Iris pigment epithelial cell (primary cell): ENCODE results near the gene UQCRC1.

Experiments used
- DNase-seq: peaks from one replicate; pipeline ENCODE4 v3.0.0-alpha.2; 2011; ENCODE audit warnings: low read depth

The UQCRC1 gene

GRCh38 chr3:48609088-48610005, at the start of gene UQCRC1:
Gene UQCRC1, minus strand, starts transcription at chr3:48609646. Its CDS starts 26 bp downstream, at chr3:48609620.
- DNase-seq: peak; percentile 90

- DNase-seq: no peak
Observed at GRCh38 chr3:48656841-48657281, 47.4 kb upstream of the UQCRC1 start.

DNA sequence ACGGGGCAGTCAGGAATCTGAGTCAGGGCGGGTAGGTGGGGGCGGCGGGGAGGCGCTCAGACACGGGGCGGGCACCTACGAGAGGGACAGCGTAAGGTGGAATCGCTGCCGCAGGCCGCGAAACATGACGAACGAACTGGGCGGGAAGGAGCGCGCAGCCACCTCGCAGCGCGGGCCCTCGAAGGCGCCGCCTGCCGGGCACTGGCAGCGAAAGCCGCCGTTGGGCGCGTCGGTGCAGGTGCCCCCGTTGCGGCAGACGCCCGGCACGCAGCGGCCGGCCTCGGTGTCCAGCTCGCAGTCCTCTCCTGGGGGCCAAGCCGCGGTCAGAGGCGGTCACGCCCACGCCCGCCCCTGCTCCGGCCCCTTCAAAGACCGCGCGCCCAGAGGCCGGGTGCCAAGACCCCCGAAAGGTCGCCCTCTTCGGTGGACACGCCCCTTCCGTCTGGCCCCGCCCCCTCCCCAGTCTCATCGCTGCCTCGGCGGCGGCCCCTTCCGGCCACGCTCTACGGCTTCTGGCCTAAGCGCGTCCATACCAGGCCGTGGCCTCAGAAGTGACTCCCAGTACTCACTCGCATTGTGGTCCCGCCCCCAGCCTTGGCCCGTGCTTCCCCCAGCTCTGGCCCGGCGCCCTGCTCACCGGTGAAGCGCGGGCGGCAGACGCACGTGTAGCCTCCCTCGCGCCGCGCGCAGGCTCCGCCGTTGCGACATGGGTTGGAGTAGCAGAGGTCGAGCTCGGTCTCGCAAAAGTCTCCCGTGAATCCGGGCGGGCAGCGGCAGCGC, 46.8 kb upstream of the UQCRC1 start:
- DNase-seq: peak; percentile 68

DNA sequence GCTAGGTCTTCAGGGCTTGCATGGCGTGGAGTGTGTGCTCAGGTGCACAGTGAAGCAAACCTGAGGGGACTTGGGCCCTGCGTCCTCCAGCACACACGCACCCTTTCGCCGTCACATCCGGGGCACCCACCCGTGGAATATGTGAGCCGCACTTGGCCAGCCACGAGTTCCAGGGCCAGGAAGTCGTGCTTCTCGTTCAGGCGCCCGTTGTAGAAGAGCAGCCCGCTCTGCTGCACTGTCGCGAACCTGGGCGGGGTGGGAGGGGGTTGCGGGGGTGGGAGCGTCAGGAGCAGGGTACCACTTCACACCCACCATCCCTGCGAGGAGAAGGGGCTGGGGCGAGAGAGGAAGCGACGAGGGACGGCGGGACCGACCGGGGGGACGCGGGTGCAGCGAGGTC, 46.2 kb upstream of the UQCRC1 start:
- no peak for DNase-seq

GRCh38 chr3:48655063-48655462, 45.6 kb upstream of the UQCRC1 start:
- no peak for DNase-seq

DNA sequence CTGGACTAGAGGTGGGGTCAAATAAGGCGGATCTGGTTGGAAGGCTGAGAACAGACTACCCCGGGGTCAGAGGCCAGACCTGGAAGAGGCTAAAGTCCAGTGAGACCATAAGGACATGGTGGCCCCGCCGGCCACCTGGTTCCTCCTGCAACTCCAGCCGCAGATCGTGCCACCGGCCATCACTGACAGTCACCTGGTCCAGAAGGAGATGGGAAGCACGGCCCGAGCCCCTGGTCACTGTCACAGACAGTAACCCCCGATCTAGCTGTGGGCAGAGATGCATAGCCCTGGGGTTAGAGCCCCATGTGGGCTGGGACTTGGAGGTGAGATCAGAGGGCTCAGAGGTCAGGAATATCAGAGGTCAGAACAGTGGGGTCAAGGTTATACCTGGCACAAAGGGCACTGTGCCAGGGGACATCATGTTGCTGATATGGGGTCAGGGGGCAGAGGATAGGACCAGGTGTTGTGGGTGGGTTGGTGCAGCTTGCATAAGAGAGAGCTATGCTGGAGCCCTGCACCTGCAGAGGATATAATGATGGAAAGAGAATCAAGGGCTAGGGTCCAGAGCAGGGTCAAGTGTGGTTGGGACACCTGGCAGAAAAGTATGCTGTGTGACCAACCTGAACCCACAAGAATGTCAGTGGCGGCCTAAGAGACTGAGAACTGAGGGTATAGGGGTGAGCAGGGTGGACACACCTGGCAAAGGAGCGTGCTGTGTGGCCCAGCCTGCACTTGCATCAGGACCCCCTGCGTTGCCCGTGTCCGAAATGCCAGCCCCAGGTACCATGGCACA, 43.7 kb upstream of the UQCRC1 start:
- DNase-seq: no peak

- DNase-seq: no peak
Observed at GRCh38 chr3:48651771-48652170, 42.3 kb upstream of the UQCRC1 start.

DNA sequence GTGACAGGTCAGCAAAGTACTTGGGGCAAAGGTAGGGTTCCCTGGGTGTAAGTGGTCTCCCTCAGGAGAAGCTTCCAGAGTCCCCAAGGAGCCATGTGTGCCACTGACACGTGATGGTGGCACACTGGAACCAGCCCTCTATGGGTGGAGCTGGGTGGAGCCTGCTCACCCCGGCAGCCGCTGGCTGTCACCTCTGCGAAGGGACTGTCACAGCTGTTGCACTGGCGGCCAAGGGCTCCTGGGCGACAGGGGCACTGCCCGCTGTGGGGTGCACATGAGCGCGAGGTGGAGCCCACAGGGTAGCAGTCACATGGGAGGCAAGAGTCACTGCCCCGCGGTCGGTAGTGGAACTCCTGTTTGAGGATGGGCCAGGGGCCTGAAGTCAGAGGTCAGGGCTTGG, 41.3 kb upstream of the UQCRC1 start:
- DNase-seq: no peak

DNA sequence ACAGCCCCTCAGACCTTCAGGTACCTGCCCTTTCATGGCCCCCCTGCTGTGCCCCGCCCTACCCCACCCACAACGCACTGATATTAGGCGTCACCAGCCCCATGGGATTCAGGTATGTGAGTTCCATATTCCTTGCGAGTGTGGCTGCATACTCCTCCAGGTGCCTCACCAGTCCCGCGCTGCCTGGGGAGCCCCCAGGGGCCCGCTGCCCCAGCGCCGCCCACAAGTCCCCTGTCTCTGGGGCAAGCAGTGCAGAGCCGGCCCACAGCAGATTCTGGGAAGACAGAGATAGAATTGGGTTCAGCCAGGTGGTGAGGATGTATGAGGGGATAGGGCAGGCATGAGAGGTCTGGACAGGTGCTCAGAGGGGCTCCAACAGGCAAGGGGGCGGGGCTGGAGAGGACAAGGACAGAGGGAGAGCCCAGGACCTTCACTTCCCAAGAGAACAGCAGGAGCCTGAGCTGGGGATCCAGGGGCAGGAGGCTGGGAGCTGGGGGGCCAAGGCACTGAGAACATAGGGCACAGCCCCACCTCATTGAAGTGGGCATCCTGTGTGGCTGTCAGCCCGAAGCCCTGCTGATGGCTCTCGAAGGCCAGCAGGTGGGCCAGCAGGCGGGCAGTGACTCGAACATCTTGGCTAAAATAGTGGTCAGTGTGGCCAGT, 38.9 kb upstream of the UQCRC1 start:
- DNase-seq: no peak

DNA sequence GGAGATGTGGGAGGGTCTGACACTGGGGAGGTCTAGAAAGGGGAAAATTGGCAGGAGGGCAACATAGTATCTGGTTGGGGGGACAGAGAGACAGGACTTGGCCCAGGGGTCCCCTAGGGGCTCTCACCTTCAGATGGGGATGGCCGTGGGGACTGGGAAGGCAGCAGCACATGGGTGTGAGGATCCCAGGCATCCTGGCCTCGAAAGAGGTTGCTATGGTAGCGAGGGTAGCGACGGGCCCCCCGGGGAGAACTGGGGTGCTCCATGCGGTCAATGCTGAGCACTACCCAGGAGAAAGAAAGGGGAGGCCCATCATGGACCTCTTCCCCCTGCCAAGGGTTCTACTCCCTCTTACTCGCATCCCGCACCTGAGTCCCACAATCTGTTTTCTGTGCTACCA, 38.3 kb upstream of the UQCRC1 start:
- DNase-seq: no peak

- DNase-seq: no peak
Observed at GRCh38 chr3:48644898-48645760, 35.7 kb upstream of the UQCRC1 start.

DNA sequence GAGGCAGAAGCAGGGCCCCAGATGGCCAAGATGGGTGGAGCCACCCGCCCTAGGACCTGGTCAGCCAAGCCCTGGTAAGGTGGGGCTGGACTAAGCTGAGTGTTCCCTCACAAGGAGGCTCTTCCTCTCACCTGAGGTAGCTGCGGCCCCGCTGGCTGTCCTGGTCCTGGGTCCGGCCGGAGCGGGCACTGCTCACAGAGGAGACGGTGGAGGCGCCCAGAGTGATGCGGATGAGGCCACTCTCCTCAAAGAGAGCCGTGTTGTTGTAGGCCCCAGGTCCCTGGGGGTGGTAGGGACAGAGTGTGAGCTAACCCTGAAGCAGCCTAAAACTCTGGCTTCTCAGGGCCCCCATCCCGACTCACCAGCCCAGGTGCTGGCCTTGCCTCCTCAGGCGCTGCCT, 33.2 kb upstream of the UQCRC1 start:
- no peak for DNase-seq

- no peak for DNase-seq
Observed at GRCh38 chr3:48641396-48641795, 31.9 kb upstream of the UQCRC1 start.

DNA sequence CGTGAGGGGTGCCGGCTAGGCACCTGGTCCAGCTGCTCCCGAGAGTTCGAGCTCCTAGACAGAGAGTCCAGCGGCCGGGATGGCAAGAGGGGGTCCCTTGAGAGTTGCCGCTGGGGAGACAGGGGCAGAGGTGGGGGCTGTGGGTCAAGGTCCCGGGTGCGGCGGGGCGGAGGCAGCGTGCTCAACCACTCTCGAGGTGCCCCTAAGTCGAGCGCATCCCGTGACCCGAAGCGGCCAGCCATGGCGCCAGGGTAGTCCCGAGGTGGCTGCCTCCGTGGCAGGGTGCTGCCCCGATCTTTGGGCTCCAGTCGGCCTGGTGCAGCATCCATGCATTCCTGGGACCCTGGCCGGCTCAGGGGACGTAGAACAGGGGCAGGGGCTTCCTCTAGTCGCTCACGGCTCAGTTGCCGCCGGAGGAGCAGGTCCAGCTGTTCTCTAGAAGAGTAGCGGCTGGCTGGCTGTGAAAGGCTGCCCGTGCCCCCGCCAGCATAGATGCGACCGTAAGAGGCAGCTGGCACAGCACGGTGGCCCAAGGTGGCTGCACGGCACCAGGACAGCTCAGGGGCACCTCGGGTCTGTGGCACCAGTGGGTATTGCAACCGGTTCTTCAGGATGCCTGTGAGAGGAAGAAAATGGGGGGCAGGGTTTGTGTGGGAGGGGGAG, 30.6 kb upstream of the UQCRC1 start:
- DNase-seq: no peak

DNA sequence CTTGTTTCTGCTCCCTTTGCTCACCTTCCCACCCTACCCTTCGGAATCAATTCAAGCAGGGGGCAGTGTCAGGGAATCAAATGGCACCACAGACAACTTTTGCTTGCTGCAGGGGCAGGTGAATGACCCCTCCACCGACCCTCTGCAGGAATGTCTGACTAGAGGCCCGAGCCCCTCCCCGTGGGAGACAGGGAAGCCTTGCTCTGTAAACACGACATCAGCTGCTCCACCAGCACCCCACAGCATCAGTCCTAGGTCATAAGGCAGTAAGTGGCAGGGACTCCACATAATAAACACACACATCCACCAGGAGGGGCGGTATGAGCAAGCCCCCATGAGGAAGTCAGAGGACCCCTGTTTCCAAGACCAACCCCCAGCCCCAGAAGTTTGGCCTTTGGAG, 27.9 kb upstream of the UQCRC1 start:
- DNase-seq: no peak

DNA sequence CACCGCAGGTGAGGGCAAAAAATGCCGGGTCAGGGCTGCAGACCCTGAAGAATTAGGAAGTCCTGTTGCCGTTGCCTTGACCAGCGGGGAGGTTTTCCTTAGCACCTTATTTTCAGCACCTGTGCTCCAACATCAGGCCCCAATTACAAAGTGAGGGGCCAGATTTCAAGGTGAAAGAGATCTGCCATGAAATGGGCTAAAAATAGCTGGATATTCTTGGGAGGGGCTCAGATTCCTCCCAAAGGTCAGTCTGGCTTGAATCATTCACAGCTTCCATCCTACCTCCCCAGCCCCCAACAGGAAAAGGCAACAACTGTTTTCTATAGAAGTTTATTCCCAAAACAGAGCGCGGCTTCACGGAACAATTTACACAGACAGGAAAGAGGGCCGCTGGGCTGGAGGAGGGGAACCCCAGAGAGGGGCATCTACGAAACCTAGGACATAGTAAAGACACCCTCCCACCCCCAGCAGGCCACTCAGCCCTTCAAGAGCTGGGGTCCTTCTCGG, 26.8 kb upstream of the UQCRC1 start:
- no peak for DNase-seq

DNA sequence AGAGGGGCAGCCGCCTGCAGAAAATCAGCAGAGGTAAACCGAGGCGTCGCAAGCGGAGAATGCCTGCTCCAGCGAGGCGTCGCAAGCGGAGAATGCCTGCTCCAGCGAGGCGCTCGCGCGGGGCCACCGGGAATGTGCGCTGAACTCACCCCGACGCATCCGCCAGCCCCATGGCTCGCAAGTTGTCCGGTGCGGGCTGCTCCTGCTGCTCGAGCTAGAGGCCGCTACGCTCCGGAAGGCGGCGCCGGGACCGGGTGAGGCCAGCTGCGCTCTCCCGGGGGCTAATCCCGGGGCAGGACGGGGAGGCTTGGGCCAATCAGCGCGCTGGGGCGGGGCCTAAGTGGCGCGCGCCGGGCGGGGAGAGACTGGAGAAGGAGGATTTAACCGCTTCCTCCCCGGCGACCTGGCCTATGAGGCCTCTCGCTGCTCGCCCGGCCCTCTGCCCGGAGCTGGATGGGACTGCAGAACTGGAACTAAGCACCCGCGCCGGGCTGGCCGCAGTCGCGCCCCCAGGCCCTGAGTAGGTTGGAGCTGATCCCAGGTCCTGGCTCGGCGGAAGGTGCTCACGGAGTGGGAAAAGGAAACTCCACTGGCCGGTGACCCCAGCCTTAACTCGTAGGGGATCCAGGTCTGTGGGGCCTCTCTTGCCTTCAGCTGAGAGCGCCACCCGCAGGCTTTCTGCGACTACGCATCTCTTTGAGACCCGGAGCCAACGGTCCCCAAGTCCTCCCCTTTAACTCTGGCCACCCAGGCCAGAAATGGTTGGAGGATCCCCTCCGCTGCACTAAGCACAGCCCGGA, 26.0 kb upstream of the UQCRC1 start, which contains the start of gene SLC26A6:
Gene SLC26A6, minus strand, starts transcription at position 240 of the 800 bp plus-strand sequence. Its CDS starts 68 bp downstream, at position 172.
- peak; percentile 98 for DNase-seq

GRCh38 chr3:48634661-48635221, 25.3 kb upstream of the UQCRC1 start:
- DNase-seq: peak; percentile 54

GRCh38 chr3:48633743-48634142, 24.3 kb upstream of the UQCRC1 start:
- no peak for DNase-seq
